PC-9 (cell line): ENCODE data around the gene FBXW10. TPM values are rescaled to one million over a fixed set of nuclear protein-coding genes. Genes with fewer than 3 reads are reported as not detected.
"Not testable (repeated sequence)": the region's sequence is repeated elsewhere in the genome, so short reads cannot be mapped to it uniquely, and the experiment has no call there.

Source experiments
- BruUV-seq: library from RNA; stranded (reverse); fragments of 400-500 nt; replicated peaks from 2 replicates; lab custom pipeline; 2021; lab: Mats Ljungman, UMichigan
- CTCF ChIA-PET: fragments of 300-600 bp; sonication (Branson Sonifier 250); formaldehyde crosslinking; loops from one replicate; lab custom pipeline; 2022; ENCODE audit warnings: antibody characterized with exemption; lab: Charles Lee
- POLR2A ChIA-PET: fragments of 300-600 bp; sonication (Branson Sonifier 250); formaldehyde crosslinking; loops from one replicate; lab custom pipeline; 2022; ENCODE audit warnings: antibody characterized with exemption; ENCODE audit not compliant: unreplicated experiment; lab: Charles Lee
- DNase-seq, 2 experiments: peaks; one replicate each; pipeline versions ENCODE4 v3.0.0 to v3.0.0-alpha.2; 2015 to 2022; ENCODE audit warnings: mixed read lengths in 1 of 2
- H2AFZ ChIP-seq: fragments of 200-600 bp; sonication (generic); 2 replicates; pipeline ENCODE4 v1.8.1; 2017; ENCODE audit warnings: antibody characterized with exemption
- H3F3A ChIP-seq: fragments of 200-600 bp; sonication (generic); 2 replicates; pipeline ENCODE4 v1.8.1; 2017; ENCODE audit warnings: antibody characterized with exemption, mild to moderate bottlenecking, low read depth; ENCODE audit not compliant: insufficient read depth
- H3K27ac ChIP-seq: fragments of 200-600 bp; sonication (generic); 2 replicates; pipeline ENCODE4 v1.6.1; 2016; ENCODE audit warnings: mixed run types
- H3K27me3 ChIP-seq: fragments of 200-600 bp; sonication (generic); 2 replicates; pipeline ENCODE4 v1.6.1; 2016; ENCODE audit warnings: low read depth, mixed run types; ENCODE audit not compliant: insufficient read depth
- H3K36me3 ChIP-seq: fragments of 200-600 bp; sonication (generic); 2 replicates; pipeline ENCODE4 v1.6.1; 2016; ENCODE audit warnings: low read depth, mixed run types
- H3K4me1 ChIP-seq: fragments of 200-600 bp; sonication (generic); replicated peaks from 2 replicates; pipeline ENCODE4 v1.6.1; 2016; ENCODE audit warnings: mixed run types; ENCODE audit not compliant: insufficient read depth
- H3K4me2 ChIP-seq: fragments of 200-600 bp; sonication (generic); 2 replicates; pipeline ENCODE4 v1.6.1; 2017; ENCODE audit warnings: mixed run types
- H3K4me3 ChIP-seq: fragments of 200-600 bp; sonication (generic); 2 replicates; pipeline ENCODE4 v1.6.1; 2016; ENCODE audit warnings: mixed run types
- H3K79me2 ChIP-seq: fragments of 200-600 bp; sonication (generic); 2 replicates; pipeline ENCODE4 v1.6.1; 2017; ENCODE audit warnings: low read depth, mixed run types
- H3K9me2 ChIP-seq: fragments of 200-600 bp; sonication (generic); 2 replicates; pipeline ENCODE4 v1.8.1; 2017; ENCODE audit warnings: mild to moderate bottlenecking; ENCODE audit not compliant: insufficient read depth
- H3K9me3 ChIP-seq: fragments of 200-600 bp; sonication (generic); 2 replicates; pipeline ENCODE4 v1.8.1; 2016; ENCODE audit warnings: low read depth; ENCODE audit not compliant: insufficient read depth
- H4K20me1 ChIP-seq: fragments of 200-600 bp; sonication (generic); 2 replicates; pipeline ENCODE4 v1.8.1; 2017; ENCODE audit not compliant: insufficient read depth
- intact Hi-C: fragments of 100-400 bp; cut with micrococcal nuclease; formaldehyde crosslinking; loops from one replicate; pipeline ENCODE4 v1.10.0; 2022; ENCODE audit not compliant: unreplicated experiment
- total RNA-seq: library from RNA; stranded (reverse); gene quantifications from 2 replicates; pipeline ENCODE4 v1.2.3, GENCODE V29; 2021

FBXW10 gene
- total RNA-seq, 1 experiment from 2014 or later = 6.1 TPM

DNA sequence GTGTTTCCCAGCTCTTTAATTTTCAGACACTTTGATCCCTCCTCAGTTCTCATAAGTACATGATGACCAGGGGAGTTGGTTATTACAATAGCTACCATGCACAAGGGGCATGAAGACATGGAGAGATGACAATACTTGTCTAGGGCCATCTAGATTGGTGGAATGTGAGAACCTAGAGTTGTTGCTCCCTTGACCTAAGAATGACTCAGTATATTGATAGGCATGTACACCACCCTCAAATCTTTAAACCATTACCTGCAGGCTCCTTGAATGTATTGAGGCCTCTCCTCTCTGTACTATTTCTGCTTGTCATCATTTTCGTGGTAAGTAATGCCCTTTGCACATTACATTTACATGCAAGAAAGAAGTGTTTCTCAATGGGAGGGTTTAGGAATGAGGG lies 20.3 kb upstream of the FBXW10 start:
- H3K4me2 ChIP-seq = peak overlapping the region; percentile 94
- H3K27me3 ChIP-seq, POLR2A ChIA-PET, H4K20me1 ChIP-seq, CTCF ChIA-PET, H3K9me2 ChIP-seq, H3K9me3 ChIP-seq, intact Hi-C loops, BruUV-seq, H2AFZ ChIP-seq: not testable (repeated sequence)
- peak in 1 of 2 experiments; percentile 76 for DNase-seq
- H3K27ac ChIP-seq = peak overlapping the region; percentile 98
- H3K79me2 ChIP-seq = peaks cover 53% of the 10 kb centered on the region
- H3K4me3 ChIP-seq = peak overlapping the region; percentile 94
- H3F3A ChIP-seq = peaks cover 61% of the 10 kb centered on the region
- peaks cover 61% of the 10 kb centered on the region for H3K4me1 ChIP-seq
- H3K36me3 ChIP-seq = peaks cover 33% of the 10 kb centered on the region

DNA sequence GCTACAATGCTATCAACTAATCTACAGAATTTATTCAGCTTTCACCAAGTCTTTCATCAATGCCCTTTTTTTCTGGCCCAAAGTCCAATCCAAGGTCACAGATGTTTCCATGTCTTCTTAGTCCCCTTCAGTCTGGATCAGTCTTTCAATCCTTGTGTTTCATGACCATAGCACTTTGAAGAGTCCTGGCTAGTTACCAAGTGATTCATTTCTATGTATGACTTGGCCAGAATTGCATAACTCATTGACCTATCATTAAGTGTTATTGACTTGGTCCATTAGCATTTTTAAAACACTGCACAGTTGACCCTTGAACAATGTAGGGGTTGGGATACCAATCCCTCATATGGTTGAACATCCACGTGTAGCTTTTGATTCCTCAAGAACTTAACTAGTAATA lies 11.4 kb upstream of the FBXW10 start:
- H3K4me2 ChIP-seq, intact Hi-C loops: not testable (repeated sequence)
- 0 out of 2 replicates have a peak overlapping the region, but pooled peaks have one; percentile 14 for H3K27ac ChIP-seq

DNA sequence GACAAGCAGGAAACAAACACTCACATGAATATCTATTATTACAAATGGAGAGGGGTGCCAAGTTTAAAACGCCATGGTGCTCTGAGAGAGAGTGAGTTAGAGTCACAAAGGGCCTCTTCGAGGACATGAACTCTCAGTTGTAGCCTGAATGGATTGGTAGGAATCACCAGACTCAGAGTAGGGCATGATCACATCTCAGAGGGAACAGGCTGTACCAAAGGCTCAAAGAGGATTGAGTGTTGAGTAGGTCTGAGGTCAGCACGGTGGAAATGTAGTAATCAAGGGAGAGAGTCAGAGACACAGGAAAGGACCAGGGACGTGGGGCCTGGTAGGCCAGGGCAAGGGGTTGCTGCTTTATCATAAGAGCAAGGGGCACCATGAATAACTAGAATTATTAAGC lies 10.5 kb upstream of the FBXW10 start:
- Histone ChIP-seq H3F3A (peaks cover 34% of the 10 kb centered on the region), H3K27ac (peak overlapping the region; percentile 16; the same call in 1 of the 2 replicates), H3K4me1 (peaks cover 23% of the 10 kb centered on the region; the same call in 1 of the 2 replicates), H3K36me3 (peaks cover 27% of the 10 kb centered on the region), H3K79me2 (peaks cover 16% of the 10 kb centered on the region; the same call in 1 of the 2 replicates)
- BruUV-seq, H3K4me3 ChIP-seq, H3K27me3 ChIP-seq, POLR2A ChIA-PET, H4K20me1 ChIP-seq, H3K9me3 ChIP-seq, intact Hi-C loops, DNase-seq, H3K4me2 ChIP-seq, H2AFZ ChIP-seq, CTCF ChIA-PET, H3K9me2 ChIP-seq: not testable (repeated sequence)

More for the DNA sequence above, 11.4 kb upstream of the FBXW10 start:
- H4K20me1 ChIP-seq, H2AFZ ChIP-seq, H3K9me2 ChIP-seq, CTCF ChIA-PET, H3K27me3 ChIP-seq, H3K9me3 ChIP-seq, BruUV-seq, POLR2A ChIA-PET, H3K4me3 ChIP-seq, DNase-seq: not testable (repeated sequence)
- Histone ChIP-seq H3K4me1 (peaks cover 24% of the 10 kb centered on the region; the same call in 1 of the 2 replicates), H3F3A (peaks cover 37% of the 10 kb centered on the region), H3K36me3 (peaks cover 29% of the 10 kb centered on the region), H3K79me2 (peaks cover 18% of the 10 kb centered on the region)

DNA sequence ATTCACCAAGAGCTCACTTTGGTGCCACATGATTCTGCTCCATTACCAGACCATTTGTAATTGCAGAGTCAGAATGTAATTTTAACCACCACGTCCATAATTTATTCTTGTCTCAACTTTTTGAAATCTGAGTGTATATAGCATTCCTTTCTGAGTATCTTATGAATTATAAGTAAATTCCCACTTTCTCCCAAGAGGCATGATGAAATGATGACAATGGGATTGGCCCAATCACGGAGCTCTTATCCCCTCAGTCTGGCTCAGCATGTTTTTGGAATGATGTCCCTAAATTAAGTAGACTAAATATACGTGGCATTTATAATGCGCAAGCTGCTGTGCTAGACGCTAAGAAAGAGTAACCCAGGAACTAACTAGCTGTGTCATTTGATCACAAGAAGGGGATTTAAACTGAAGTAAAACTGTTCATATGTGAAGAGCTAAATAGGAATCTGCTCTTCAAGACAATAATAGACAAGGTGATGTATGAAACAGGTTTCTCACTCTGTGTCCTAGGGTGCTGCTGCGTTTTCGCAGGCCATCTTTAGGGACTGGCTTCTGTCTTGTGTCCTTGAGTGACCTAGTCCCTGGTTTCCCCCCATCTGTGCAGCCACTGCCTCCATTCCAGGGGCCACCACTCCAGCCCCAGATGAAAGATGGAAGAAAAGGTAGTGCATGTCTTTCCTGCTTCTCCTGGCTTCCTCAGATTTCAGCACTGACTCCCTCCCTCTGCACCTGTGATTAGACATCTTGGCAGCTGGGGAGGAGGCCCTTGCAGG lies 4.0 kb upstream of the FBXW10 start:
- H4K20me1 ChIP-seq, BruUV-seq, H3K4me3 ChIP-seq, H3K9me3 ChIP-seq, H3K36me3 ChIP-seq, H3K9me2 ChIP-seq, H2AFZ ChIP-seq, H3K79me2 ChIP-seq, DNase-seq, H3K4me2 ChIP-seq, intact Hi-C loops, CTCF ChIA-PET, H3K27me3 ChIP-seq: not testable (repeated sequence)
- POLR2A ChIA-PET = interaction anchor here (0.6 kb wide), 1 partner anchor 21 kb away, joined by 4 read pairs; no protein-coding TSS in a partner anchor
- H3K27ac ChIP-seq = 0 out of 2 replicates have a peak overlapping the region, but pooled peaks have one; percentile 10
- peaks cover 25% of the 10 kb centered on the region; the same call in 1 of the 2 replicates for H3F3A ChIP-seq
- peaks cover 15% of the 10 kb centered on the region for H3K4me1 ChIP-seq

DNA sequence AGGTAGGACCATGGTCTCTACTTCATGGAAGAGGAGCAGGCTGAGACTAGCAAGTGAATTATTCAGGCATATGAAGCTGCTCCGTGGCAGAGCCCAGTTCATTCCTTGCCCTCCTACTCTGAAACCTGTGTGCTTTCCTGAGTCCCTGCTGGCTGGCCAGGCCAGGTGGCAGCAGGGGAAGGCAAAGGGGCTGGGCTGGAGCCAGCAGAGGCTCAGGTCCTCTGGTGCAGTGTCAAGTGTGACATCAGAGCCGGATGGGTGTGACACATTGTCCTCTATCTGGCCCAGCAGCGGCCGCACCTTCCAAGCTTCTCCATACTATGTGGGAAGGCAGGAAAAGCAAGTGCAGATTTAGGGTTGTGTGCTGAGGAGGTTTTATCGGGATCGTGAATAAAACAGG lies 2.6 kb upstream of the FBXW10 start:
- H3K79me2 ChIP-seq, BruUV-seq, POLR2A ChIA-PET, intact Hi-C loops, H3K27me3 ChIP-seq, H3K9me3 ChIP-seq, H3K36me3 ChIP-seq, H4K20me1 ChIP-seq, H3K9me2 ChIP-seq, H2AFZ ChIP-seq, CTCF ChIA-PET, H3K4me2 ChIP-seq, H3K4me3 ChIP-seq: not testable (repeated sequence)
- DNase-seq = peak in 1 of 2 experiments; percentile 76
- H3K27ac ChIP-seq = peak overlapping the region; percentile 31; the same call in 1 of the 2 replicates
- peaks cover 18% of the 10 kb centered on the region for H3K4me1 ChIP-seq
- peaks cover 21% of the 10 kb centered on the region; the same call in 1 of the 2 replicates for H3F3A ChIP-seq

DNA sequence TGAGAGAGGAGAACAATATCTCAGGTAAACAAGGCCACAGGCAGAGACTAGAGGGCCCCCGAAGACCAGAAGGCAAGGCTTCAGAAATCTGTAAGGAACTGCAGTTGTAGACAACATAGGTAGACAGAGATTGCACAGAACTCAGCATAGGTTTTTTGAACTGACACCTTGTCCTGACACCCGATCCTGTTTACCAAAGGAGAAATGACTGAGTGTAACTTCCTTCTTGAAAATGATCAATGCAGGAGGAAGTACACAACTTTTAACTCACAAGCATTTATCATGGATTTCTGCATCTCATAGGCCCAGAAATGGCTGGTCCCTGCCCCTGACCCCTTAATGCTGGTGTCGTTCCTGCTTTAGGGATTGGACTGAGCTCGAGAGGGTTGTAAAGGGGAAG lies 872 bp downstream of the FBXW10 start:
- intact Hi-C loops, H3K9me2 ChIP-seq, CTCF ChIA-PET, BruUV-seq, H2AFZ ChIP-seq, H3K4me3 ChIP-seq, POLR2A ChIA-PET, H4K20me1 ChIP-seq, H3K27me3 ChIP-seq, H3K36me3 ChIP-seq, H3K9me3 ChIP-seq, H3K79me2 ChIP-seq: not testable (repeated sequence)
- H3K4me2 ChIP-seq = peak overlapping the region; percentile 22; the same call in 1 of the 2 replicates
- 0 out of 2 replicates have a peak overlapping the region, but pooled peaks have one; percentile 12 for H3K27ac ChIP-seq
- H3K4me1 ChIP-seq = peaks cover 18% of the 10 kb centered on the region
- peak in 1 of 2 experiments; percentile 36 for DNase-seq
- peaks cover 11% of the 10 kb centered on the region; the same call in 1 of the 2 replicates for H3F3A ChIP-seq

DNA sequence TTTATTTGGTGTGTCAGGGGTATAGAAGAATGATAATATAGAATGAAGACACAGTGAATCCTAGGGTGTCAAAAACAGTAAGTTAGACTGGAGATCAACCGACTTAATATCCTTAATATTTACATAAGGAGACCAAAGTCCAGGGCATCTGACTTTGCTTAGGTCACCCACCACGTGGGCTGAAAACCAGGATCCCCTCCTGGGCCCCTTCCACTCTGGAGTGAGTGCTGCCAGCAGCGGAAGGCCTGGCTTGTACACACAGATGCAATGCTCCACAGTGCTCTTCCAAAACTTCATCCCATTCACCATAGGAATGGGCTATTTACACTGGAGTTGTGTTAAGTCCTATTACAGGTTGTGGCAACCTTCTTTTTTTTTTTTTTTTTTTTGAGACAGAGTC lies 2.7 kb downstream of the FBXW10 start:
- BruUV-seq, DNase-seq, H3K9me3 ChIP-seq, H3K79me2 ChIP-seq, H3K4me3 ChIP-seq, H2AFZ ChIP-seq, H4K20me1 ChIP-seq, H3K36me3 ChIP-seq, CTCF ChIA-PET, H3F3A ChIP-seq, H3K9me2 ChIP-seq, H3K27ac ChIP-seq, H3K27me3 ChIP-seq, H3K4me2 ChIP-seq, intact Hi-C loops, POLR2A ChIA-PET: not testable (repeated sequence)
- peaks cover 11% of the 10 kb centered on the region for H3K4me1 ChIP-seq
